Measurements from ENCODE around the gene AXL.

AXL gene

GRCh38 chr19:41239363-41239762 lies 20.3 kb downstream of the AXL start:
- Histone ChIP-seq H3K27me3 (ENCODE audit: control insufficient read depth, insufficient read depth, low read length) (no peaks in the 10 kb centered on the region), H3K4me1 (ENCODE audit: control insufficient read depth, insufficient read depth, low read length) (no peaks in the 10 kb centered on the region), H3K9me3 (ENCODE audit: control insufficient read depth, insufficient read depth, low read depth, low read length) (no peaks in the 10 kb centered on the region), H3K9ac (ENCODE audit: low read length) (no peak overlapping the region), H3K4me3 (ENCODE audit: low read depth, low read length) (no peak overlapping the region), H3K36me3 (ENCODE audit: control insufficient read depth, insufficient read depth, low read length) (peaks cover 77% of the 10 kb centered on the region), H3K27ac (ENCODE audit: low read depth, low read length) (no peak overlapping the region)

DNA sequence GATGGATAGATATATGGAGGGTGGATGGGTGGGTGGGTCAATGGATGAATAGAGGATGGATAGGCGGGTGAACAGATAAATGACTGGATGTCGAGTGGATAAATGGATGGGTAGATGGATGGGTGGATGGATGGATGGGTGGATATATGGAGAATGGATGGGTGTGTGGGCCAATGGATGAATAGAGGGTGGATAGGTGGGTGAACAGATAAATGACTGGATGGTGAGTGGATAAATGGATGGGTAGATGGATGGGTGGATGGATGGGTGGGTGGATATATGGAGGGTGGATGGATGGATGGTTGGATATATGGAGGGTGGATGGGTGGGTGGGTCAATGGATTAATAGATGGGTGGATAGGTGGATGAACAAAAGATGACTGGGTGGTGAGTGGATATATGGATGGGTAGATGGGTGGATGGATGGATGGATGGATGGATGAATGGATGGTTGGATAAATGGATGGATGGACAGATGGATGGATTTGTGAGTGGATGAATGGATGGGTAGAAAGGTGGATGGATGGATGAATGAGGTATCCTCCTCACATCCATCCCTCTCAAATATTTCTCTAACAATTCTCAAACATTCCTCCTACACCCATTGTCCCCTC lies 21.0 kb downstream of the AXL start:
- H3K4me3 ChIP-seq (ENCODE audit: low read depth, low read length): no peak overlapping the region
- H3K9ac ChIP-seq (ENCODE audit: low read length): no peak overlapping the region
- no peaks in the 10 kb centered on the region for H3K9me3 ChIP-seq (ENCODE audit: control insufficient read depth, insufficient read depth, low read depth, low read length)
- no peak overlapping the region for H3K27ac ChIP-seq (ENCODE audit: low read depth, low read length)
- no peaks in the 10 kb centered on the region for H3K27me3 ChIP-seq (ENCODE audit: control insufficient read depth, insufficient read depth, low read length)
- no peaks in the 10 kb centered on the region for H3K4me1 ChIP-seq (ENCODE audit: control insufficient read depth, insufficient read depth, low read length)
- peaks cover 78% of the 10 kb centered on the region for H3K36me3 ChIP-seq (ENCODE audit: control insufficient read depth, insufficient read depth, low read length)

GRCh38 chr19:41241859-41242258 lies 22.8 kb downstream of the AXL start:
- peaks cover 79% of the 10 kb centered on the region for H3K36me3 ChIP-seq (ENCODE audit: control insufficient read depth, insufficient read depth, low read length)
- no peaks in the 10 kb centered on the region for H3K4me1 ChIP-seq (ENCODE audit: control insufficient read depth, insufficient read depth, low read length)
- H3K9me3 ChIP-seq (ENCODE audit: control insufficient read depth, insufficient read depth, low read depth, low read length): no peaks in the 10 kb centered on the region
- H3K27ac ChIP-seq (ENCODE audit: low read depth, low read length): no peak overlapping the region
- H3K4me3 ChIP-seq (ENCODE audit: low read depth, low read length): no peak overlapping the region
- H3K9ac ChIP-seq (ENCODE audit: low read length): no peak overlapping the region
- no peaks in the 10 kb centered on the region for H3K27me3 ChIP-seq (ENCODE audit: control insufficient read depth, insufficient read depth, low read length)

DNA sequence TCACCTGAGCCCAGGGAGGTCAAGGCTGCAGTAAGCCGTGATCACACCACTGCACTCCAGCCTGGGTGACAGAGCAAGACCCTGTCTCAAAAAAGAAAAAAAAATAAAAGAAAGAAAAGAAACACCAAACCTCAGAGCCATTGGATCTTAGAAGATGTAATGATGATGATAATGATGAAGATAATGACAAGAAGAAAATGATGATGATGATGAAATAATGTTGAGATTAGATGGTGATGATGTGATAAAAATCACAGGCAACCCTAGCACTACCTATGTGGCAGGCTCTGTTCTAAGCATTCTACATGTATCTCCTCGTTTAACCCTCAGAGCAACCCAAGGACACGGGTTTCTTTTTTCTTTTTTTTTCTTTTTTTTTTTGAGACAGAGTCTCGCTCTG lies 25.1 kb downstream of the AXL start:
- no peaks in the 10 kb centered on the region for H3K9me3 ChIP-seq (ENCODE audit: control insufficient read depth, insufficient read depth, low read depth, low read length)
- H3K4me3 ChIP-seq (ENCODE audit: low read depth, low read length): no peak overlapping the region
- no peak overlapping the region for H3K27ac ChIP-seq (ENCODE audit: low read depth, low read length)
- no peaks in the 10 kb centered on the region for H3K27me3 ChIP-seq (ENCODE audit: control insufficient read depth, insufficient read depth, low read length)
- H3K4me1 ChIP-seq (ENCODE audit: control insufficient read depth, insufficient read depth, low read length): no peaks in the 10 kb centered on the region
- no peak overlapping the region for H3K9ac ChIP-seq (ENCODE audit: low read length)
- H3K36me3 ChIP-seq (ENCODE audit: control insufficient read depth, insufficient read depth, low read length): peaks cover 74% of the 10 kb centered on the region

DNA sequence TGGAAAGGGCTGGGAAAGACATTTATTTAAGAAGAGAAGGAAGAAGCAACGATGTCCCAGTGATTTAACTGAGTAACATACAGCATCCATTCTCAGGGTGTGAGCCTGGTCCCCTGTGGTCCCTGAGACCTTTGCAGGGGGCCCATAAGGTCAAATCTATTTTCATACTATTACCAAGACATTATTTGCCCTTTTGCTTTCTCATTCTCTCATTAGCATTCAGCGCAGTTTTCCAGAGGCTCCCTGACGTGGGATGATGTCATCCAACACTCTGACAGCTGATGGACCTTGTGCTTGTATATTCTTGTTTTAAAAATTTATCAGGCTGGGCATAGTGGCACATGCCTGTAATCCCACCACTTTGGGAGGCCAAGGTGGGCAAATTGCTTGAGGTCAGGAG lies 26.8 kb downstream of the AXL start:
- Histone ChIP-seq H3K27me3 (ENCODE audit: control insufficient read depth, insufficient read depth, low read length) (no peaks in the 10 kb centered on the region), H3K4me1 (ENCODE audit: control insufficient read depth, insufficient read depth, low read length) (no peaks in the 10 kb centered on the region), H3K36me3 (ENCODE audit: control insufficient read depth, insufficient read depth, low read length) (peaks cover 71% of the 10 kb centered on the region), H3K9me3 (ENCODE audit: control insufficient read depth, insufficient read depth, low read depth, low read length) (no peaks in the 10 kb centered on the region), H3K4me3 (ENCODE audit: low read depth, low read length) (no peak overlapping the region), H3K9ac (ENCODE audit: low read length) (no peak overlapping the region), H3K27ac (ENCODE audit: low read depth, low read length) (no peak overlapping the region)

GRCh38 chr19:41248895-41249294 lies 29.9 kb downstream of the AXL start:
- H3K27me3 ChIP-seq (ENCODE audit: control insufficient read depth, insufficient read depth, low read length): no peaks in the 10 kb centered on the region

GRCh38 chr19:41249707-41250423 lies 30.8 kb downstream of the AXL start:
- Histone ChIP-seq H3K36me3 (ENCODE audit: control insufficient read depth, insufficient read depth, low read length) (peaks cover 67% of the 10 kb centered on the region), H3K27ac (ENCODE audit: low read depth, low read length) (no peak overlapping the region), H3K9me3 (ENCODE audit: control insufficient read depth, insufficient read depth, low read depth, low read length) (no peaks in the 10 kb centered on the region), H3K9ac (ENCODE audit: low read length) (no peak overlapping the region), H3K4me3 (ENCODE audit: low read depth, low read length) (no peak overlapping the region), H3K4me1 (ENCODE audit: control insufficient read depth, insufficient read depth, low read length) (no peaks in the 10 kb centered on the region), H3K27me3 (ENCODE audit: control insufficient read depth, insufficient read depth, low read length) (no peaks in the 10 kb centered on the region)

More at GRCh38 chr19:41248895-41249294, 29.9 kb downstream of the AXL start:
- no peaks in the 10 kb centered on the region for H3K9me3 ChIP-seq (ENCODE audit: control insufficient read depth, insufficient read depth, low read depth, low read length)
- H3K9ac ChIP-seq (ENCODE audit: low read length): no peak overlapping the region
- peaks cover 68% of the 10 kb centered on the region for H3K36me3 ChIP-seq (ENCODE audit: control insufficient read depth, insufficient read depth, low read length)
- no peak overlapping the region for H3K4me3 ChIP-seq (ENCODE audit: low read depth, low read length)
- no peak overlapping the region for H3K27ac ChIP-seq (ENCODE audit: low read depth, low read length)
- H3K4me1 ChIP-seq (ENCODE audit: control insufficient read depth, insufficient read depth, low read length): no peaks in the 10 kb centered on the region

DNA sequence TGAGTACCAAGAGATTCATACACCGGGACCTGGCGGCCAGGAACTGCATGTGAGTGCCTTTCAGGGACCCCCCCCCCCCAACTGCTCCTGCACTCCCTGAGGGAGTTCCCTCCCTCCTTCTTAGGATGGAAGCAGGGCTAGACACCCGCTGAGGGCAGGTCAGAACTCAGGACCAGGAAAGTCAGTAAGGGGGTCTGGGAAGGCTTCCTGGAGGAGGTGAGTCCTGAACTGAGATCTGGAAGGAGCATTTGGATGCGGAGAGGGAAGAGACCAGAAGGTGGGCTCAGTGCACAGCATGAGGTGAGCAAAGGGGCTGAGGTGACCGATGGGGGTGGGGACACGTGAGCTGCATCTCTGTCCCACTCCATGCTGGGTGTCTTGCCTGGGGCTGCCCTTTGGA lies 34.6 kb downstream of the AXL start:
- Histone ChIP-seq H3K9me3 (ENCODE audit: control insufficient read depth, insufficient read depth, low read depth, low read length) (no peaks in the 10 kb centered on the region), H3K27ac (ENCODE audit: low read depth, low read length) (no peak overlapping the region), H3K4me3 (ENCODE audit: low read depth, low read length) (no peak overlapping the region), H3K36me3 (ENCODE audit: control insufficient read depth, insufficient read depth, low read length) (peaks cover 77% of the 10 kb centered on the region), H3K27me3 (ENCODE audit: control insufficient read depth, insufficient read depth, low read length) (no peaks in the 10 kb centered on the region), H3K4me1 (ENCODE audit: control insufficient read depth, insufficient read depth, low read length) (no peaks in the 10 kb centered on the region), H3K9ac (ENCODE audit: low read length) (no peak overlapping the region)

GRCh38 chr19:41255171-41255570 lies 36.1 kb downstream of the AXL start:
- Histone ChIP-seq H3K27ac (ENCODE audit: low read depth, low read length) (no peak overlapping the region), H3K4me1 (ENCODE audit: control insufficient read depth, insufficient read depth, low read length) (no peaks in the 10 kb centered on the region), H3K9me3 (ENCODE audit: control insufficient read depth, insufficient read depth, low read depth, low read length) (no peaks in the 10 kb centered on the region), H3K36me3 (ENCODE audit: control insufficient read depth, insufficient read depth, low read length) (peaks cover 78% of the 10 kb centered on the region), H3K4me3 (ENCODE audit: low read depth, low read length) (no peak overlapping the region), H3K27me3 (ENCODE audit: control insufficient read depth, insufficient read depth, low read length) (no peaks in the 10 kb centered on the region), H3K9ac (ENCODE audit: low read length) (no peak overlapping the region)

DNA sequence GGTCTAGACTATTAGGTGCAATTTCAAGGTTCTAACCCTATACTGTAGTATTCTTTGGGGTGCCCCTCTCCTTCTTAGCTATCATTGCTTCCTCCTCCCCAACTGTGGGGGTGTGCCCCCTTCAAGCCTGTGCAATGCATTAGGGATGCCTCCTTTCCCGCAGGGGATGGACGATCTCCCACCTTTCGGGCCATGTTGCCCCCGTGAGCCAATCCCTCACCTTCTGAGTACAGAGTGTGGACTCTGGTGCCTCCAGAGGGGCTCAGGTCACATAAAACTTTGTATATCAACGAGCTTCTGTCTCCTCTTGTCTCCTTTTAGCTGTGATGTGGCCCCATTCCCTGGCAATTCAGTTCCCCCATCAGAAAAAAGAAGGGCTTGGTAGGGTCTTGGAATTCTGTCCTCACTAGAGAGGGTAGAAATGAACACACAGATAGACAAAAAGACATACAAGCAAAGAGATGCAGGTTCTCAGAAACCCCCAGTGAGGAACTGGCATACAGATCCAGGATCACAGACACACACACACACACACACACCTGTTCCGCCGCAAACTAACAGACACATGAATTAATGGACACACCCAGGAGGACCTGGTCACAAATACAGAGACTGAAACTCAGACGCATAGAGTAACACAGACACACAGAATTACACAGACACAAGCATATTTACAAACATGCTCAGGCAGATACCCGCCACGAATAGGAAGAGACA lies 42.6 kb downstream of the AXL start:
- no peaks in the 10 kb centered on the region for H3K27me3 ChIP-seq (ENCODE audit: control insufficient read depth, insufficient read depth, low read length)
- no peaks in the 10 kb centered on the region for H3K9me3 ChIP-seq (ENCODE audit: control insufficient read depth, insufficient read depth, low read depth, low read length)
- peak overlapping the region; percentile 83 for H3K4me3 ChIP-seq (ENCODE audit: low read depth, low read length)
- H3K4me1 ChIP-seq (ENCODE audit: control insufficient read depth, insufficient read depth, low read length): peaks cover 9% of the 10 kb centered on the region
- H3K9ac ChIP-seq (ENCODE audit: low read length): peak overlapping the region; percentile 44
- no peak overlapping the region for H3K27ac ChIP-seq (ENCODE audit: low read depth, low read length)
- peaks cover 31% of the 10 kb centered on the region for H3K36me3 ChIP-seq (ENCODE audit: control insufficient read depth, insufficient read depth, low read length)
